Hepatocyte (in vitro differentiated cells): ENCODE data around the gene B3GNT9. TPM values are rescaled to one million over a fixed set of nuclear protein-coding genes. Genes with fewer than 3 reads are reported as not detected.

Experiments
- DNase-seq: peaks from one replicate; pipeline ENCODE4 v3.0.0-alpha.2; 2016; ENCODE audit warnings: low spot score
- H2AFZ ChIP-seq: fragments of 200-600 bp; sonication (generic); 2 replicates; pipeline ENCODE4 v1.6.0; 2016; ENCODE audit warnings: antibody characterized with exemption, mild to moderate bottlenecking
- H3K27ac ChIP-seq: fragments of 200-600 bp; sonication (generic); 2 replicates; pipeline ENCODE4 v1.5.1; 2016; ENCODE audit warnings: mild to moderate bottlenecking
- H3K27me3 ChIP-seq: fragments of 200-600 bp; sonication (generic); 2 replicates; pipeline ENCODE4 v1.6.1; 2016
- H3K36me3 ChIP-seq: fragments of 200-600 bp; sonication (generic); replicated peaks from 2 replicates; pipeline ENCODE4 v1.5.1; 2016; ENCODE audit warnings: low read depth; ENCODE audit not compliant: insufficient read depth
- H3K4me1 ChIP-seq: fragments of 200-600 bp; sonication (generic); 2 replicates; pipeline ENCODE4 v1.5.1; 2016; ENCODE audit warnings: mild to moderate bottlenecking, moderate library complexity; ENCODE audit not compliant: insufficient read depth
- H3K4me2 ChIP-seq: fragments of 200-600 bp; sonication (generic); 2 replicates; pipeline ENCODE4 v1.6.0; 2016
- H3K4me3 ChIP-seq: fragments of 200-600 bp; sonication (generic); 2 replicates; pipeline ENCODE4 v1.5.1; 2016; ENCODE audit warnings: mild to moderate bottlenecking
- H3K79me2 ChIP-seq: fragments of 200-600 bp; sonication (generic); 2 replicates; pipeline ENCODE4 v1.6.0; 2017; ENCODE audit warnings: mild to moderate bottlenecking
- H3K9me2 ChIP-seq: fragments of 200-600 bp; sonication (generic); replicated peaks from 2 replicates; pipeline ENCODE4 v1.6.0; 2017; ENCODE audit warnings: mild to moderate bottlenecking; ENCODE audit not compliant: insufficient read depth
- H3K9me3 ChIP-seq: fragments of 200-600 bp; sonication (generic); 2 replicates; pipeline ENCODE4 v1.5.1; 2016; ENCODE audit warnings: low read depth, mild to moderate bottlenecking
- H4K20me1 ChIP-seq: fragments of 200-600 bp; sonication (generic); 2 replicates; pipeline ENCODE4 v1.6.0; 2016; ENCODE audit warnings: mild to moderate bottlenecking; ENCODE audit not compliant: insufficient read depth, poor library complexity, severe bottlenecking
- CTCF ChIP-seq: fragments of 200-600 bp; sonication (generic); IDR thresholded peaks from 2 replicates; pipeline ENCODE4 v1.5.1; 2016; ENCODE audit warnings: antibody characterized with exemption, mild to moderate bottlenecking; ENCODE audit not compliant: poor library complexity
- EZH2 ChIP-seq: fragments of 200-600 bp; sonication (generic); IDR thresholded peaks from 2 replicates; pipeline ENCODE4 v1.6.1; 2016; ENCODE audit warnings: antibody characterized with exemption, mild to moderate bottlenecking, borderline replicate concordance
- EZH2phosphoT487 ChIP-seq: fragments of 200-600 bp; sonication (generic); IDR thresholded peaks from one replicate; pipeline ENCODE4 v1.6.1; 2018; ENCODE audit warnings: antibody characterized with exemption, mild to moderate bottlenecking, low read depth, moderate library complexity; ENCODE audit not compliant: unreplicated experiment, severe bottlenecking
- WGBS: methylation state at CpG from one replicate; pipeline ENCODE4 v1.1.6; 2016; ENCODE audit warnings: low lambda C conversion rate; ENCODE audit errors: missing lambda C conversion rate; 5-methylcytosine and 5-hydroxymethylcytosine counted together
- polyA plus RNA-seq: library from polyadenylated mRNA; unstranded; fragments of >200 nt; fragmentation: Nextera tagmentation; extraction: Ambion mirVana; gene quantifications from 2 replicates; pipeline ENCODE4 v1.2.1, GENCODE V29; 2016
- total RNA-seq: library from RNA; depleted of rRNA; stranded (reverse); fragments of >200 nt; gene quantifications from 2 replicates; pipeline ENCODE4 v1.2.3, GENCODE V29; 2014

B3GNT9 gene
- total and polyA plus RNA-seq, 2 experiments from 2014 or later: 34.5 to 44.2 TPM

DNA sequence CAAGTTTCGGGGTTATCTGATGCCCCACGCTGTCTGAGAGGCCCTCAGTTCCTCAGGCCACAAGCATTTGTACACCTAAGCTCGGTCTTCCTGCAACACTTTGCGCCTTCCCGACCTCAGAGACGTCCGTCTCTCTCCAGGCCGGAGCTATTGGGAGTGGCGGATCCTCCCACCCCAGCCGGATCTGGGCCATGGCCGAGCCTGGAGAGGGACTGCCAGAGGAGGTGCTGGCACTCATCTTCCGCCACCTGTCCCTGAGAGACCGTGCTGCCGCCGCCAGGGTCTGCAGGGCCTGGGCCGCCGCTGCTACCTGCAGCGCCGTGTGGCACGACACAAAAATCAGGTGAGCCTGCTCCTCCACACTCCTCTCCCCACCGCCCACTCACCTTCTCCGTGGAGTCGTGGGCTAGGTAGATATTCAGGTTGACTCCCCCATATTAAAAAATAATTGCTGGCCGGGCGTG, 10.8 kb upstream of the B3GNT9 start:
- Histone ChIP-seq H3K9me2 (no peaks in the 10 kb centered on the region), H3K4me2 (peak overlapping the region; percentile 97), H4K20me1 (peaks cover 4% of the 10 kb centered on the region), H3K4me3 (no peak overlapping the region), H3K9me3 (no peaks in the 10 kb centered on the region), H2AFZ (no peak overlapping the region), H3K27me3 (peaks cover 61% of the 10 kb centered on the region), H3K27ac (no peak overlapping the region), H3K79me2 (no peaks in the 10 kb centered on the region), H3K4me1 (peaks cover 40% of the 10 kb centered on the region), H3K36me3 (no peaks in the 10 kb centered on the region)
- DNase-seq: no peak
- 35% methylated on average over 25 of the region's 25 CpGs for whole genome bisulfite sequencing
- no peak for TF ChIP-seq CTCF
- TF ChIP-seq EZH2phosphoT487: no peak
- peak; percentile 22 for TF ChIP-seq EZH2

DNA sequence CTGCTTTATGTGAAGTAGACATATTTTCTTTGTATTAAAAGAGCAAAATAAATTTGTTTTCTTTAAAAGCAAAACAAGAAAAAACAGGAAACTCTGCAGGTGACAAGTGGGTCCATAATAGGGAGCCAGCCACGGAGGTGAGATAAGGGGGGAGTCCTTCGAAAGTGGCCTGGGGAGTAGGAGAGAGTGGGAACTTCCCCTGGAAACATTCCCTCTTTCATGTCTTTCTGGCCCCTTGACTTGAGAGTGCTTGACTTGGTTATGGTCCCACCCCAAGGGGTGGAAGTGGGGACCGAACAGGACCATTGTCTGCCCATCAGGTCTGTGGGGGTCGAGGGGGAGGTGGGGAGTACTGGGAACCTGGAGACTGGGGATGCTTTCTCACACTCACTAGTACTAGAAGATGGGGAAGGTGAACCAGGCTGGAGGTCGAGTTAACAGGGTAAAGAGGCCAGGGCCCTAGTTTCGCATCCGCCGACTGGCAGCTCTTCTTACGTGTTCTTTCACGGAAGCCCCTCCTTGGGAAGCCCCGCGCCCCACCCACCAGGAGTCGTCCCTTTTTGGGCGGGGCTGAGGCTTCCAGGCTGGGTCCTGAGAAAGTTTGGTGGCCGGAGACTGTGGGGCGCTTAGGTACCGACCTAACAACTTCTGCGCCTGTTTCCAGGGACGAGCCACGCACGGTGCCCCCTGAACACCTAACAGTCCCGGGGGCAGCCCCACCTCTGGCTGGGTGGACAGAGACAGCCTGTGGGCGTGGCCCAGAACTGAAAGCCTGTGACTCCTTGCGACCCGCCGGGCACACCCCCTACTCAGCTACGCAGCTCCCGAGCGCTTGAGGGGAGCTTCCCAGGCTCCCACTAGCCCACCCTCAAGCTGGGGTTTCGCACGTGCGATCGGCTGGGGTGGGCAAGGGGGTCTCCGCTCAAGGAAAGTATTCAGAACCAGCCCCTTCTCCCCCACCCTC, 8.1 kb upstream of the B3GNT9 start:
- Histone ChIP-seq H3K4me2 (peak overlapping the region; percentile 97), H2AFZ (peak overlapping the region; percentile 94), H3K9me2 (no peaks in the 10 kb centered on the region), H3K4me1 (peaks cover 30% of the 10 kb centered on the region), H3K79me2 (no peaks in the 10 kb centered on the region), H3K9me3 (no peaks in the 10 kb centered on the region), H3K4me3 (peak overlapping the region; percentile 95), H3K27me3 (peaks cover 53% of the 10 kb centered on the region), H3K36me3 (no peaks in the 10 kb centered on the region), H4K20me1 (peaks cover 4% of the 10 kb centered on the region), H3K27ac (no peak overlapping the region)
- DNase-seq: peak; percentile 56
- TF ChIP-seq EZH2phosphoT487: no peak
- no peak for TF ChIP-seq EZH2
- no peak for TF ChIP-seq CTCF
- 7% methylated on average over 33 of the region's 34 CpGs for WGBS

DNA sequence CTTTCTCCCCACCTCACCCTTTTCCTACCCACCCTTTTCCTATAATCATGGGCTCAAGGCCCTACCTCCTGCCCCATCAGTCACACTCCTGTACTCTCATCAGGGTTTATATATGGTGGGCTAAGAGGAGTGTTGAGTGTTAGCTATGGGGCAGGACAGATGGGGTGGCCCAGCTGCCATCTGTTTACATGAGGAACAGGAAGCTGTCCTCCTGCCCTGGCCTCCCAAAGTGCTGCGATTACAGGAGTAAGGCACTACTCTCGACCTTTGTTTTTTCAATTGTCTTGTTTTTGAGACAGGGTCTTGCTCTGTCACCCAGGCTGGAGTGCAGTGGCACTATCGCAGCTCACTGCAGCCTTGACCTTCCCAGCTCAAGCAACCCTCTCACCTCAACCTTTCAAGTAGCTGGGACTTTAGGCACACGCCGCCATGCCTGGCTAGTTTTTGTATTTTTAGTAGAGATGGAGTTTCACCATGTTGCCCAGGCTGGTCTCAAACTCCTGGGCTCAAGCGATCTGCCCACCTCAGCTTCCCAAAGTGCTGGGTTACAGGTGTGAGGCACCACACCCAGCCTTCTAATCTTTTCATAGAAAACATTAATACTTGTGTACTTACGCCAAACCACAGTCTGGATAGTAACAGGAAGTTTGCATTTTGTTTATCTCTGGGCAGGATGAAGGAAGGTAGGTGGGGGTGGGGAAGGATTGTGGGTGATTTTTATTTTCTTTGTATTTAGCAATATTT, 7.3 kb upstream of the B3GNT9 start:
- Histone ChIP-seq H2AFZ (no peak overlapping the region), H3K9me3 (no peaks in the 10 kb centered on the region), H3K36me3 (no peaks in the 10 kb centered on the region), H3K79me2 (no peaks in the 10 kb centered on the region), H3K4me3 (no peak overlapping the region), H3K27me3 (peaks cover 46% of the 10 kb centered on the region), H3K4me1 (peaks cover 21% of the 10 kb centered on the region), H3K4me2 (no peak overlapping the region), H4K20me1 (peaks cover 4% of the 10 kb centered on the region), H3K9me2 (no peaks in the 10 kb centered on the region), H3K27ac (no peak overlapping the region)
- DNase-seq: no peak
- TF ChIP-seq EZH2: no peak
- 76% methylated on average over 7 of the region's 7 CpGs for WGBS
